Activated CD4-positive, CD25-positive, alpha-beta regulatory T cell (primary cell): ENCODE measurements around the gene RB1.
"Not testable (repeated sequence)": the region's sequence is repeated elsewhere in the genome, so short reads cannot be mapped to it uniquely, and the experiment has no call there.

Source experiments
- DNase-seq, 4 experiments: peaks; one replicate each; lab custom pipeline; 2025; lab: John Stamatoyannopoulos, UW

The RB1 gene

DNA sequence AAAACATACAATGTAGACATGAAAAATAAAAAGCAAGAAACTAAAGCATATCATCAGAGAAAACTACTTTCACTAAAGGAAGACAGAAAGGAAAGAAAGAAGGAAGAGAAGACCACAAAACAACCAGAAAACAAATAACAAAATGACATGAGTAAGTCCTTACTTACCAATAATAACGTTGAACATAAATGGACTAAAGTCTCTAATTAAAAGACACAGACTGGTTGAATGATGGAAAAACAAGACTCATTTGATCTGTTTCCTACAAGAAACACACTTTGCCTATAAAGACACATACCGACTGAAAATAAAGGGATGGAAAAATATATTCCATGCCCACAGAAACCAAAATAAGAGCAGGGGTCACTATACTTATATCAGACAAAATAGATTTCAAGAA, 46.0 kb downstream of the RB1 start:
- DNase-seq = no peak

- DNase-seq = no peak
These were observed 50.0 kb downstream of the RB1 start for GRCh38 chr13:48353590-48353989.

GRCh38 chr13:48355524-48355923, 52.0 kb downstream of the RB1 start:
- DNase-seq = not testable (repeated sequence)

GRCh38 chr13:48356750-48357149, 53.2 kb downstream of the RB1 start:
- no peak for DNase-seq

DNA sequence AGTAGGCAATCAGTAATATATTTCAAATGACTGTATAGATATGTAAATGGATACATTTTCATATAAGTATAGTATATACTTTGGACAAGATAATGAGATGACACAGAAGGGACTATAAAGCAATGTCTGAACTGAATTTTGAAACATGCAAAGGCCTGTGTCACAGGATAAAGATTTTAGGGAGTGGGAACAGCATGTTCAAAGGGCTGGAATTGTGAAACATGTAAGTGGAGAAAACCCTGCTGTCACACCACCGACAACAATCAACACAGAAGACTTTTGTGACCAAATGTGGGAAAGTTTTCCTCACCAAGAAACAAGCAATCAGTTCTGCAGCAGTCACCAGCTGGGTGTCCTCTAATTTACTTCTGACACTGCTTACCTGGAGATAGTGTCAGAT, 66.4 kb downstream of the RB1 start:
- no peak for DNase-seq

GRCh38 chr13:48370815-48371214, 67.3 kb downstream of the RB1 start:
- no peak for DNase-seq

GRCh38 chr13:48377857-48378256, 74.3 kb downstream of the RB1 start:
- no peak for DNase-seq

DNA sequence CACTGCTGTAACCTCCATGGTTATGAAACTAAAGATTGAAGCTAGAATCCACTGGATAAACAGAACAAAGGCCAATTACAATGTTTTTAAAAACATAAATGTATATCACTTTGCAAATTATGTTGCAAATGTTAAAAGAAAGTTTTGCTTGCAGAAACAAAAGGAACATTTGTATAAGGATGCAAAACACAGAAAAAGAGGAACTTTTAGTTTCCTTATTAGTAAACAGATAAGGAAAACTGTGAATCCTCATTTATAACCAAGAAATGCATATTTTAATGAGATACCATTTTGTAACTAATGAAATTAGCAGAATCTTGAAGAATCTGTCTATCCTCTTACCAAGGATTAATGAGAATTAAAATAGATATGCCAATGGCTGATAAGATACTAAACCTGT, 77.0 kb downstream of the RB1 start:
- DNase-seq = no peak

DNA sequence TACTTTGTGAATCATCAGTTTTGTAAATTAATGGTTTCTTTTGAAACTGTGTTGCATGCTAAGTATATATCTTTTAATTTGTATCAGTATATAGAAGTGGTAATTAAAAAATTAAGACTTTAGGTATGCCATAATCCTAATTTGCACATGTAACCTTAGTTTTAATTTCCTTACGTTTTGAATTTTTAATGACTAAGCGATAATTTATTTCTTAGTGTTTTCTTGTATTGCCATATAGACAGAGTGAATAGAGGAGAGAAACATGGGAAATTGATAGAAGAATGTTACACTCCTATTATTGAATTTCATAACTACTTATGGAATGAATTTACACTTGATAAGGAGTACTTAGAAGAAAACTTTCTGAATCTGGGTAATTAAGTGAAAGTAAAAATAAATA, 79.8 kb downstream of the RB1 start:
- no peak for DNase-seq

GRCh38 chr13:48386816-48387215, 83.3 kb downstream of the RB1 start:
- DNase-seq = no peak

DNA sequence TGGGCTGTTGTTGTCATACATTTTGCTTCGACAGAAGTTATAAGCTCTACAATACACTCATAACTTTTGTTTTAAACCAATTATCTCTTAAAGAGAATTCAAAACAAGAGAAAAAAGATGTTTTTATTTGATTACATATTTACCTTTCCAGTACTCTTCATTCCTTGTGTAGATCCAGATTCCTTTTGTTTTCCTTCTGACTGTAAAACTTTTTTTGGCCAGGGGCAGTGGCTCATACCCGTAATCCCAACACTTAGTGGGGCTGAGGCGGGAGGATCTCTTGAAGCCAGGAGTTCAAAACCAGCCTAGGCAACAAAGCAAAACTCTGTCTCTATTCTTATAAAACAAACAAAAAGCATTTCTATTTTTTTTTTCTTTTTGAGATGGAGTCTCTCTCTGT, 87.7 kb downstream of the RB1 start:
- no peak for DNase-seq

- no peak for DNase-seq
These were observed 89.6 kb downstream of the RB1 start for GRCh38 chr13:48393030-48393697.

DNA sequence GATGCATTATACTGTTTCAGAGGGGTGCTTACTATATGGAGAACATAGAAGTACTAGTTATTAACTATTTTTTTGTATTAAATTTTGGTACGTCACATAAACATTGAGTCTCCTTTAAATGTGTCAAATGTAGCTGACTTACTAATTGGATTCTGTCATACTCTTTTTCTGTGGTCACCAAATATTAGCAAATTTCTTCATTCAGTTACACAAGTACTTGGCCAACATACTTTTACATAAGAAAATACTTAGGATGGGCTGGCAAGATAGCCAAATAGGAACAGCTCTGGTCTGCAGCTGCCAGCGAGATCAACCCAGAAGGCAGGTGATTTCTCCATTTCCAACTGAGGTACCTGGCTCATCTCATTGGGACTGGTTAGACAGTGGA, 90.1 kb downstream of the RB1 start:
- DNase-seq = no peak

GRCh38 chr13:48397744-48398143, 94.2 kb downstream of the RB1 start:
- no peak for DNase-seq

- DNase-seq = no peak
These were observed 95.0 kb downstream of the RB1 start for GRCh38 chr13:48398450-48399095.

DNA sequence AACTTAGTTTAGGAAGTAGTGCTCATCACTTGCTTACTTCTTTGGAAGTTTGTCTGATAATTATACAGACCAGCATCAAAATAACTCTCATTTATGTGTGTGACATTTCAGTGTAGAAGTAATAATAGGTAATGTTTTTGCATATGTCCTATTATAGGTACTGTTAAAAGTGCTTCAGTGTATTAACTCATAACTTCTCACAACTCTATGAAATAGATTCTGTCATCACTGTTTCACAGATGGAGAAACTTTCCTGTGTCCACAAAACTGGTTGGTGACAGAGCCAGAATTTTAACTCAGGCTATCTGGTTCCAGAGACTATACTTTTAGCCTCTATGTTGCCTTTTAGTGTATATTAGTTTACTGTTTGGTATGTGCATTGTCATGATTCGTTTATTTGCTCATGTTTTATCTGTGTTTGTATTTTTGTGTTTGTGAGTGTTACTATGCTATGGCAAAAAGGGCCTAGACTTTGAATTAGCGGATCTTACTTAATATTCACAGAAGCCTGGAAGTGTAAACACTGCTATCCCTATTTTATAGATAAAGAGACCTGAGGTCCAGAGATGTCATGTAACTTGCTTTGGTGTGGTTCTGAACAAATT, 96.6 kb downstream of the RB1 start:
- DNase-seq = no peak

DNA sequence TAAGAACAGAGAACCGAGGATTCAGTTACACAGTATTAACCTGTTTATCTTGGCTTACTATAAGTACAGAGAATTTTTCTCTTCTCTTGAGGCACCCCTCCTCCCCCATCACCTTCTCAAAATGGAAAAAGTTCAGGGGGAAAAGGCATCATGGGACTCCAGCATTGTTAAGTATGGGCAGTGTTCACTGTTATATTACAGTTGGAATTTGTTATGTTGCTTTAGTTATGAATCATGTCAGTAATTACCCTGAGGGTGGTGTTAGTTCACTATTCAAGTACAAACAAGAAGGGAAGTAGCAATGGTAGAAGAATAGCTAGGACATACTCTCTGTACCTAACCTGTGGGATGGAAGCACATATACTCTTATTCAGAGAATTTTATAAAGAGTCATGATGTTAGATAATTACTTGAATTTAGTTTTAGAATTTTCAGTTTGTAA, 97.3 kb downstream of the RB1 start:
- no peak for DNase-seq

DNA sequence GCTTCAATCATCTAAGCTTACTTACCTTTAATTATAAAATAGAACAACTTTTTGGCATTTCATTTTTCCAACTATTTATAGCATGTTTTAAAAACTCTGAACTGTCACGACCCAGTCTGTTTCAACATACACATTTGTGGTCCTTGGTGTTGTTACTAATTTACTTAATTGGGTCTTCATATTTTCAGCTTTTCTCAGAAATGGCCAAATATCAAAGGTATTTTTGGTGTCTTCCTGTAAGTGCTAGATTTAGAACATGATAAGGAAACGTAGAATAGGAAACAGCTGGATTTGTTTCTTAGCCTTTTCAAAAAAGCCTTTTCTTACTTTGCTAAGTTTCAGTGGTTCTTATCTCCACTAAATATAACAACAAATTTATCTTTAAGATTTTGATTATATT, 97.9 kb downstream of the RB1 start:
- no peak for DNase-seq

DNA sequence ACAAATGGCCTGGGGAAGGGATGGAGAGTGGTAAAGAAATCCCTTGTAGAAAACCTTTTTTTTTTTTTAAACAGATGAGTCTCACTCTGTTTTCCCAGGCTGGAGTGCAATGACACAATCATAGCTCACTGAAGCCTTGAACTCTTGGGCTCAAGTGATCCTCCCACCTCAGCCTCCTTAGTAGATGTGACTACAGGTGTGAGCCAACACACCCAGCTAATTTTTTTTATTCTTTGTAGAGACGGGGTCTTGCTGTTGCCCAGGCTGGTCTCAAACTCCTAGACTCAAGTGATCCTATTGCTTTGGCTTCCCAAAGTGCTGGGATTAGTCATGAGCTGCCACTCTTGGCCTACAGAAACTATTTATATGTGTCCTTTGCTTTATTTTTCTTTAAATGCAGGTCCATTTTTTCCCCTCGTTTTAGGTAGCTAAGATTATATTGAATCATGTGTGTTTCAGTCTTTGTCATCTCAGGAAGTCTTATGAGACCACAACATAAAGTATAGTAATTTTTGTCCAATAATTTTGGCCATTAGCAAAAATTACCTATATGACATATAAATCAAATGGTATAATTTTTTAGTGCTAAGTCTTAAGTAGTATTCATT, 98.9 kb downstream of the RB1 start:
- no peak for DNase-seq

DNA sequence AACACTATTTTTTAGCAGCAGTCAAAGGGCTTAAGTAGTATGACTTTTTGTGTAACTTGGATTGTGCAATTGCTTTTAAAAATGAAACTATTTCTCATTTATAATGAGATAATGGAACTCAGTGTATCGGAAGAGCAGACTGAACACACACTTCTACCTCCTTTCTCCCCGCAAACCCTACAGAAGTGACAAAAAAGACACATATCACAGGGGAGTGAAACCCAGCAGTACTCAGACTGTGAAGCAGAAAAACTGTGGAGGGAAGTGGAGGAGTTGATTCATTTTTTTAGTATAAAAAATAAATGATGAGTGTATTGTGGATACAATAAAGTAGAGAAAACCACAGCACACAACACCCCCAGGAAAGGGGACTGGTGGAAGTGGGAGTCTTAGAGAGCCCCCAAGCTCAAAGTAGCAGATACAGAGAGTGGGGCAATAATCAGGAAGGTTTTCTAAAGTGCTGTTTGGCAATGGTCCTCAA, 99.6 kb downstream of the RB1 start:
- no peak for DNase-seq

- DNase-seq = no peak
These were observed 100.4 kb downstream of the RB1 start for GRCh38 chr13:48403913-48404312.

GRCh38 chr13:48404952-48405351, 101.4 kb downstream of the RB1 start:
- no peak for DNase-seq

GRCh38 chr13:48405875-48406274, 102.3 kb downstream of the RB1 start:
- DNase-seq = no peak
